Measurements from ENCODE around the gene OSBP. TPM values are rescaled to one million over a fixed set of nuclear protein-coding genes. Genes with fewer than 3 reads are reported as not detected.

OSBP gene
- total and polyA plus RNA-seq, 9 of the 15 experiments (the other 6 are each of a cell fraction or from before 2014, with no cell fraction given), result 11.7 to 49.0 (median 28.7) TPM

DNA sequence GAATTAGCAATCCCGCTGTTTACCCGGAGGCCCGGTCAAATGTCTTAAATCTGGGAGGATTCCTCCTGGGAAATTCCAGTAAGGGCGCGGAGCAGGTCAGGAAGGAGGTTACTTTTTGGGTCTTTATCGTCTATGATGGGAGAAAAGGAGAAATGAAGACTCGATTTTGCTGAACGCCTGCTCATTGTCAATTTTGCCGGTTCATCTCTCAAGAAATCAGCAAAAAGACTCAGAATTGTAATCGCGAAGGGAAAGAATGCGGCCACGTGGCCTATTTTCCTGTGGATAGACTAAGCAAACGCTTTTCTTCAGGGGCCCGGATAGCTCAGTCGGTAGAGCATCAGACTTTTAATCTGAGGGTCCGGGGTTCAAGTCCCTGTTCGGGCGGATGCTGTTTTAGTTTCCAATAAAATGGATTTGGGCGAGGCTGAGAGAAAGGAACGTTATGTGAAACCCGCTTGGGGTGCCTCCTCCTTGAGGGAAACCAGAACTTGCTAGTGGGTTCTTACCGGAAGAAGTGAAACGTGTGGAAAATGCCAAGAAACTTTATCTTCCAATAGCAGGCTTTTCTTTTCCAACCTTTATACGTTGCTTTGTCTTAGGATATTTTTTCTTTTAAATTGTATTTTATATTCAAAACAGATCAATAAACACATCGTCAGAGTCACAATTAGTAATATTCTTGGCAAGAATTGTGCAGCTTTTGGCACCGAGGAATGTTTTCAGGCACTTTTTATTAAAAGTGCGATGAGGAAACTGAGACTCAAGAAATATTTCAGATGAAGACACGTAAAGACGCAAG is 59.3 kb downstream of the OSBP start (continued):
- TF ChIP-seq, protein P1, sequence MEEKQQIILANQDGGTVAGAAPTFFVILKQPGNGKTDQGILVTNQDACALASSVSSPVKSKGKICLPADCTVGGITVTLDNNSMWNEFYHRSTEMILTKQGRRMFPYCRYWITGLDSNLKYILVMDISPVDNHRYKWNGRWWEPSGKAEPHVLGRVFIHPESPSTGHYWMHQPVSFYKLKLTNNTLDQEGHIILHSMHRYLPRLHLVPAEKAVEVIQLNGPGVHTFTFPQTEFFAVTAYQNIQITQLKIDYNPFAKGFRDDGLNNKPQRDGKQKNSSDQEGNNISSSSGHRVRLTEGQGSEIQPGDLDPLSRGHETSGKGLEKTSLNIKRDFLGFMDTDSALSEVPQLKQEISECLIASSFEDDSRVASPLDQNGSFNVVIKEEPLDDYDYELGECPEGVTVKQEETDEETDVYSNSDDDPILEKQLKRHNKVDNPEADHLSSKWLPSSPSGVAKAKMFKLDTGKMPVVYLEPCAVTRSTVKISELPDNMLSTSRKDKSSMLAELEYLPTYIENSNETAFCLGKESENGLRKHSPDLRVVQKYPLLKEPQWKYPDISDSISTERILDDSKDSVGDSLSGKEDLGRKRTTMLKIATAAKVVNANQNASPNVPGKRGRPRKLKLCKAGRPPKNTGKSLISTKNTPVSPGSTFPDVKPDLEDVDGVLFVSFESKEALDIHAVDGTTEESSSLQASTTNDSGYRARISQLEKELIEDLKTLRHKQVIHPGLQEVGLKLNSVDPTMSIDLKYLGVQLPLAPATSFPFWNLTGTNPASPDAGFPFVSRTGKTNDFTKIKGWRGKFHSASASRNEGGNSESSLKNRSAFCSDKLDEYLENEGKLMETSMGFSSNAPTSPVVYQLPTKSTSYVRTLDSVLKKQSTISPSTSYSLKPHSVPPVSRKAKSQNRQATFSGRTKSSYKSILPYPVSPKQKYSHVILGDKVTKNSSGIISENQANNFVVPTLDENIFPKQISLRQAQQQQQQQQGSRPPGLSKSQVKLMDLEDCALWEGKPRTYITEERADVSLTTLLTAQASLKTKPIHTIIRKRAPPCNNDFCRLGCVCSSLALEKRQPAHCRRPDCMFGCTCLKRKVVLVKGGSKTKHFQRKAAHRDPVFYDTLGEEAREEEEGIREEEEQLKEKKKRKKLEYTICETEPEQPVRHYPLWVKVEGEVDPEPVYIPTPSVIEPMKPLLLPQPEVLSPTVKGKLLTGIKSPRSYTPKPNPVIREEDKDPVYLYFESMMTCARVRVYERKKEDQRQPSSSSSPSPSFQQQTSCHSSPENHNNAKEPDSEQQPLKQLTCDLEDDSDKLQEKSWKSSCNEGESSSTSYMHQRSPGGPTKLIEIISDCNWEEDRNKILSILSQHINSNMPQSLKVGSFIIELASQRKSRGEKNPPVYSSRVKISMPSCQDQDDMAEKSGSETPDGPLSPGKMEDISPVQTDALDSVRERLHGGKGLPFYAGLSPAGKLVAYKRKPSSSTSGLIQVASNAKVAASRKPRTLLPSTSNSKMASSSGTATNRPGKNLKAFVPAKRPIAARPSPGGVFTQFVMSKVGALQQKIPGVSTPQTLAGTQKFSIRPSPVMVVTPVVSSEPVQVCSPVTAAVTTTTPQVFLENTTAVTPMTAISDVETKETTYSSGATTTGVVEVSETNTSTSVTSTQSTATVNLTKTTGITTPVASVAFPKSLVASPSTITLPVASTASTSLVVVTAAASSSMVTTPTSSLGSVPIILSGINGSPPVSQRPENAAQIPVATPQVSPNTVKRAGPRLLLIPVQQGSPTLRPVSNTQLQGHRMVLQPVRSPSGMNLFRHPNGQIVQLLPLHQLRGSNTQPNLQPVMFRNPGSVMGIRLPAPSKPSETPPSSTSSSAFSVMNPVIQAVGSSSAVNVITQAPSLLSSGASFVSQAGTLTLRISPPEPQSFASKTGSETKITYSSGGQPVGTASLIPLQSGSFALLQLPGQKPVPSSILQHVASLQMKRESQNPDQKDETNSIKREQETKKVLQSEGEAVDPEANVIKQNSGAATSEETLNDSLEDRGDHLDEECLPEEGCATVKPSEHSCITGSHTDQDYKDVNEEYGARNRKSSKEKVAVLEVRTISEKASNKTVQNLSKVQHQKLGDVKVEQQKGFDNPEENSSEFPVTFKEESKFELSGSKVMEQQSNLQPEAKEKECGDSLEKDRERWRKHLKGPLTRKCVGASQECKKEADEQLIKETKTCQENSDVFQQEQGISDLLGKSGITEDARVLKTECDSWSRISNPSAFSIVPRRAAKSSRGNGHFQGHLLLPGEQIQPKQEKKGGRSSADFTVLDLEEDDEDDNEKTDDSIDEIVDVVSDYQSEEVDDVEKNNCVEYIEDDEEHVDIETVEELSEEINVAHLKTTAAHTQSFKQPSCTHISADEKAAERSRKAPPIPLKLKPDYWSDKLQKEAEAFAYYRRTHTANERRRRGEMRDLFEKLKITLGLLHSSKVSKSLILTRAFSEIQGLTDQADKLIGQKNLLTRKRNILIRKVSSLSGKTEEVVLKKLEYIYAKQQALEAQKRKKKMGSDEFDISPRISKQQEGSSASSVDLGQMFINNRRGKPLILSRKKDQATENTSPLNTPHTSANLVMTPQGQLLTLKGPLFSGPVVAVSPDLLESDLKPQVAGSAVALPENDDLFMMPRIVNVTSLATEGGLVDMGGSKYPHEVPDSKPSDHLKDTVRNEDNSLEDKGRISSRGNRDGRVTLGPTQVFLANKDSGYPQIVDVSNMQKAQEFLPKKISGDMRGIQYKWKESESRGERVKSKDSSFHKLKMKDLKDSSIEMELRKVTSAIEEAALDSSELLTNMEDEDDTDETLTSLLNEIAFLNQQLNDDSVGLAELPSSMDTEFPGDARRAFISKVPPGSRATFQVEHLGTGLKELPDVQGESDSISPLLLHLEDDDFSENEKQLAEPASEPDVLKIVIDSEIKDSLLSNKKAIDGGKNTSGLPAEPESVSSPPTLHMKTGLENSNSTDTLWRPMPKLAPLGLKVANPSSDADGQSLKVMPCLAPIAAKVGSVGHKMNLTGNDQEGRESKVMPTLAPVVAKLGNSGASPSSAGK (IDR thresholded peaks at IDR 0.05), result peak; percentile 90
- TF ChIP-seq GTF2F1 (IDR thresholded peaks at IDR 0.05; ENCODE audit: low read depth, low read length) (0 out of 2 replicates have a peak, but pooled peaks have one; percentile 21), ILK (tag; IDR thresholded peaks at IDR 0.05; ENCODE audit: borderline replicate concordance, low read depth) (no peak), ZNF778 (CRISPR knock-in tag; IDR thresholded peaks at IDR 0.05) (no peak), SRSF9 (IDR thresholded peaks at IDR 0.05; ENCODE audit: borderline replicate concordance, low read depth, low read length) (no peak), RCOR1 (IDR thresholded peaks at IDR 0.05; ENCODE audit: borderline replicate concordance in 1 of 2, low read depth in 2 of 2, low read length in 2 of 2) (peak; percentile 24 to 73; a peak in 2 of 4 replicates), CCNT2 (IDR thresholded peaks at IDR 0.05; ENCODE audit: borderline replicate concordance, extremely low read depth, insufficient read length, low read depth, low read length) (no peak), KAT8 (IDR thresholded peaks at IDR 0.05; ENCODE audit: low read depth) (no peak), HDAC2 (IDR thresholded peaks at IDR 0.05) (peak; percentile 54; the same call in 1 of the 2 replicates), HOXB6 (CRISPR knock-in tag; IDR thresholded peaks at IDR 0.05; ENCODE audit: borderline replicate concordance) (no peak), ZBED1 (IDR thresholded peaks at IDR 0.05) (no peak)
- TF ChIP-seq, protein P2, sequence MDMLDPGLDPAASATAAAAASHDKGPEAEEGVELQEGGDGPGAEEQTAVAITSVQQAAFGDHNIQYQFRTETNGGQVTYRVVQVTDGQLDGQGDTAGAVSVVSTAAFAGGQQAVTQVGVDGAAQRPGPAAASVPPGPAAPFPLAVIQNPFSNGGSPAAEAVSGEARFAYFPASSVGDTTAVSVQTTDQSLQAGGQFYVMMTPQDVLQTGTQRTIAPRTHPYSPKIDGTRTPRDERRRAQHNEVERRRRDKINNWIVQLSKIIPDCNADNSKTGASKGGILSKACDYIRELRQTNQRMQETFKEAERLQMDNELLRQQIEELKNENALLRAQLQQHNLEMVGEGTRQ (CRISPR knock-in tag; IDR thresholded peaks at IDR 0.05), result peak; percentile 82
- TF ChIP-seq, protein P3, sequence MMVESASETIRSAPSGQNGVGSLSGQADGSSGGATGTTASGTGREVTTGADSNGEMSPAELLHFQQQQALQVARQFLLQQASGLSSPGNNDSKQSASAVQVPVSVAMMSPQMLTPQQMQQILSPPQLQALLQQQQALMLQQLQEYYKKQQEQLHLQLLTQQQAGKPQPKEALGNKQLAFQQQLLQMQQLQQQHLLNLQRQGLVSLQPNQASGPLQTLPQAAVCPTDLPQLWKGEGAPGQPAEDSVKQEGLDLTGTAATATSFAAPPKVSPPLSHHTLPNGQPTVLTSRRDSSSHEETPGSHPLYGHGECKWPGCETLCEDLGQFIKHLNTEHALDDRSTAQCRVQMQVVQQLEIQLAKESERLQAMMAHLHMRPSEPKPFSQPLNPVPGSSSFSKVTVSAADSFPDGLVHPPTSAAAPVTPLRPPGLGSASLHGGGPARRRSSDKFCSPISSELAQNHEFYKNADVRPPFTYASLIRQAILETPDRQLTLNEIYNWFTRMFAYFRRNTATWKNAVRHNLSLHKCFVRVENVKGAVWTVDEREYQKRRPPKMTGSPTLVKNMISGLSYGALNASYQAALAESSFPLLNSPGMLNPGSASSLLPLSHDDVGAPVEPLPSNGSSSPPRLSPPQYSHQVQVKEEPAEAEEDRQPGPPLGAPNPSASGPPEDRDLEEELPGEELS (CRISPR knock-in tag; IDR thresholded peaks at IDR 0.05; ENCODE audit: borderline replicate concordance), result no peak

All from K562 (cell line).